Measurements from ENCODE around the gene FADS6. TPM values are rescaled to one million over a fixed set of nuclear protein-coding genes. Genes with fewer than 3 reads are reported as not detected.
A peak's percentile ranks its signal among the peaks of the same experiment; 100 is the strongest.

FADS6 gene
- polyA plus RNA-seq, 1 donor from 2014 or later, result not detected

DNA sequence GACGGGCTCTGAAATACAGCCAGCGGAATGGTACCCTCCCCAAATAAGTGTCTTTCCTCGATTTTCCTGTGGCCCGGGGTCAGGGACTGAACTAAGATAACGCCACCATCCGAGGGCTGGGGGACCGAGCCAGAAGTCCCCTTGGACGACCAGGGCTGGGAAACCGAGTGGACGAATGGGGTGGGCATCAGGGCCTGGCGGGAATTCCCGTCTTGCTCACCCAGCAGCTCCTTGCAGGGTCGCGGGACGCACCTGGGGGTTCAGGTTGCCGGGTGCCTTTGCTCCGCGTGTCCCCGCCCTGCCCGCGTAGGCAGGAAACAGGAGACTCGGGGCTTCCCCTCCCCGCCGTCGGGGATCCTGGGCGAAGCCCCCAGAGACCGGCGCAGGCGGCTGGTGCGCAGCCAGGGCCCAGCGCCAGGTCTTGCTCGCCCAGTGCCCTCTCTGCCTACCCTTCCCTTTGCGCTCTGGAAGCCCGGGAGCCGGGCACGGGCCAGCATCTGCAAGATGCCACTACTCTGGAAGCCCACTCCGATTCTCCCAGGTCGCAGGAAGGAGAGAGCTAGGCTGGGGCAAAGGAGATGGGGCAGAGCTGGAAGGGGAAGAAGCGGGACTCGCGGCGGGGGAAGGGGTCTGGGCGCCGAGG, 33.1 kb downstream of the FADS6 start:
- H3K4me2 ChIP-seq (ENCODE audit: low read length), result no peak overlapping the region
- H3K79me2 ChIP-seq (replicated peaks; ENCODE audit: insufficient read depth, low read length), result no peaks in the 10 kb centered on the region
- H4K20me1 ChIP-seq (ENCODE audit: insufficient read depth), result no peaks in the 10 kb centered on the region
- no peak overlapping the region for H2AFZ ChIP-seq (ENCODE audit: low read depth, low read length)
- no peaks in the 10 kb centered on the region for H3K36me3 ChIP-seq (ENCODE audit: insufficient read depth, low read length)
- no peaks in the 10 kb centered on the region for H3K9me3 ChIP-seq (ENCODE audit: low read length)
- no peak for TF ChIP-seq RAD21 (conservative IDR thresholded peaks at IDR 0.05)
- TF ChIP-seq EZH2 (IDR thresholded peaks at IDR 0.05; ENCODE audit: borderline replicate concordance, insufficient read depth, low read length, poor library complexity, severe bottlenecking), result peak; percentile 86
- no peaks in the 10 kb centered on the region for H3F3A ChIP-seq (ENCODE audit: insufficient read depth, low read length, poor library complexity, severe bottlenecking)
- peaks cover 68% of the 10 kb centered on the region for H3K27me3 ChIP-seq (ENCODE audit: insufficient read depth, low read depth, low read length)
- H3K9ac ChIP-seq (ENCODE audit: low read length), result no peak overlapping the region
- no peak overlapping the region for H3K27ac ChIP-seq (ENCODE audit: low read length)
- peak overlapping the region; percentile 52 for H3K4me3 ChIP-seq (ENCODE audit: low read length)
- no peaks in the 10 kb centered on the region for H3K9me2 ChIP-seq (ENCODE audit: insufficient read depth, low read length)

DNA sequence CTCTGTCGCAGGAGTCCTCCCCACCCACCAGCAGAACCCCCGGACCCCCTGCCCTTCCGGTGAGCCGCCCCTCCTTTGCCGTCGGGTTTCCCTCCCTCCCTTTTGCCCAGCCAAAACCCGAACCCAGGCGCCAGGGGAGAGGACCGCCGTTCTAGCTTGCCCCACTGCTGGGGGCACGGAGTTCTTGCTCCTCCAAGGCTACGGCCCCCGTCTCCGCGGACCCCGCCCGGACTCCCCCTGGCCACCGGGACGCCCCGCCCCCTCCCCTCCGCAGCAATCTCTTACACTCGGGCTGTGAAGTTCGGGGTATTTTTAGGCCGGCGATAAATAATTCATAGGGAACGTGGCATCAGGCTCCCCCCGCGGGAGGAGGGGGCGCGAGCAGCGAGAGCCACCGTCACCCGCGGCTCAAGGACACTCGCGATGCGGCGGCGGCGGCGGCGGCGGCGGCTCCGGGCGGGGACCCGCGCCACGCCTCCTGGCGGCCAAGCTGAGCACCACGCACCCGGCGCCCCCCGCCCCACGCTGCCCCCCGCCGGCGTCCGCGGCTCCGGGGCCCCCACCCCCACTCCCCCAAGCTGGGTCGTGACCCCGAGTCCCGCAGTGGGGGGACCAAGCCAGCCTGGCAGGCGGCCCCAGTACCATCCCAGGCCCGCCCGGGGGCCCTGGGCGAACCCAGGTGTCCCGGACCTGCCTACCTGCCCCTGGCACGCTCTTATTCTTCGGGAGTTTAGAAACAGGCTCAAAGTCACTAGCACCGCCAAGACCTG, 33.8 kb downstream of the FADS6 start, which contains the start of gene GRIN2C:
Gene GRIN2C, minus strand, starts transcription at position 427 of the 770 bp plus-strand sequence. CDS start 4,793 bp downstream, outside the sequence.
- Histone ChIP-seq H4K20me1 (ENCODE audit: insufficient read depth) (no peaks in the 10 kb centered on the region), H3K4me3 (ENCODE audit: low read length) (peak within 1 kb of the TSS; percentile 60), H3K9me3 (ENCODE audit: low read length) (no peaks in the 10 kb centered on the region), H3K27ac (ENCODE audit: low read length) (no peak within 1 kb of the TSS), H2AFZ (ENCODE audit: low read depth, low read length) (no peak within 1 kb of the TSS), H3K9ac (ENCODE audit: low read length) (no peak within 1 kb of the TSS), H3K27me3 (ENCODE audit: insufficient read depth, low read depth, low read length) (peaks cover 75% of the 10 kb centered on the region), H3K9me2 (ENCODE audit: insufficient read depth, low read length) (no peaks in the 10 kb centered on the region), H3K36me3 (ENCODE audit: insufficient read depth, low read length) (no peaks in the 10 kb centered on the region), H3F3A (ENCODE audit: insufficient read depth, low read length, poor library complexity, severe bottlenecking) (no peaks in the 10 kb centered on the region), H3K79me2 (replicated peaks; ENCODE audit: insufficient read depth, low read length) (no peaks in the 10 kb centered on the region), H3K4me2 (ENCODE audit: low read length) (no peak within 1 kb of the TSS)
- TF ChIP-seq CTCF (IDR thresholded peaks at IDR 0.05; ENCODE audit: poor library complexity, severe bottlenecking) (peak; percentile 43), MXI1 (conservative IDR thresholded peaks at IDR 0.05; ENCODE audit: poor library complexity, severe bottlenecking) (no peak), TAF1 (IDR thresholded peaks at IDR 0.05; ENCODE audit: low read depth) (no peak), SMC3 (conservative IDR thresholded peaks at IDR 0.05; ENCODE audit: poor library complexity) (peak; percentile 17), EZH2 (IDR thresholded peaks at IDR 0.05; ENCODE audit: borderline replicate concordance, insufficient read depth, low read length, poor library complexity, severe bottlenecking) (no peak), RAD21 (conservative IDR thresholded peaks at IDR 0.05) (no peak), EP300 (conservative IDR thresholded peaks at IDR 0.05; ENCODE audit: poor library complexity, severe bottlenecking) (no peak), POLR2AphosphoS5 (IDR thresholded peaks at IDR 0.05) (no peak)
- TF ChIP-seq, protein P1, sequence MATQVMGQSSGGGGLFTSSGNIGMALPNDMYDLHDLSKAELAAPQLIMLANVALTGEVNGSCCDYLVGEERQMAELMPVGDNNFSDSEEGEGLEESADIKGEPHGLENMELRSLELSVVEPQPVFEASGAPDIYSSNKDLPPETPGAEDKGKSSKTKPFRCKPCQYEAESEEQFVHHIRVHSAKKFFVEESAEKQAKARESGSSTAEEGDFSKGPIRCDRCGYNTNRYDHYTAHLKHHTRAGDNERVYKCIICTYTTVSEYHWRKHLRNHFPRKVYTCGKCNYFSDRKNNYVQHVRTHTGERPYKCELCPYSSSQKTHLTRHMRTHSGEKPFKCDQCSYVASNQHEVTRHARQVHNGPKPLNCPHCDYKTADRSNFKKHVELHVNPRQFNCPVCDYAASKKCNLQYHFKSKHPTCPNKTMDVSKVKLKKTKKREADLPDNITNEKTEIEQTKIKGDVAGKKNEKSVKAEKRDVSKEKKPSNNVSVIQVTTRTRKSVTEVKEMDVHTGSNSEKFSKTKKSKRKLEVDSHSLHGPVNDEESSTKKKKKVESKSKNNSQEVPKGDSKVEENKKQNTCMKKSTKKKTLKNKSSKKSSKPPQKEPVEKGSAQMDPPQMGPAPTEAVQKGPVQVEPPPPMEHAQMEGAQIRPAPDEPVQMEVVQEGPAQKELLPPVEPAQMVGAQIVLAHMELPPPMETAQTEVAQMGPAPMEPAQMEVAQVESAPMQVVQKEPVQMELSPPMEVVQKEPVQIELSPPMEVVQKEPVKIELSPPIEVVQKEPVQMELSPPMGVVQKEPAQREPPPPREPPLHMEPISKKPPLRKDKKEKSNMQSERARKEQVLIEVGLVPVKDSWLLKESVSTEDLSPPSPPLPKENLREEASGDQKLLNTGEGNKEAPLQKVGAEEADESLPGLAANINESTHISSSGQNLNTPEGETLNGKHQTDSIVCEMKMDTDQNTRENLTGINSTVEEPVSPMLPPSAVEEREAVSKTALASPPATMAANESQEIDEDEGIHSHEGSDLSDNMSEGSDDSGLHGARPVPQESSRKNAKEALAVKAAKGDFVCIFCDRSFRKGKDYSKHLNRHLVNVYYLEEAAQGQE (IDR thresholded peaks at IDR 0.05; ENCODE audit: borderline replicate concordance), result no peak
